Transverse colon (tissue), 3 donors: Measurements from ENCODE around the gene SDCCAG8.

Source experiments
- EP300 ChIP-seq: sonication (generic); formaldehyde crosslinking; IDR thresholded peaks from one replicate; pipeline ENCODE4 v1.6.1; 2017; ENCODE audit warnings: antibody characterized with exemption, low read depth
- POLR2A ChIP-seq: fragments of 450-650 bp; IDR thresholded peaks from one replicate; pipeline ENCODE4 v1.6.1; 2016; ENCODE audit warnings: antibody characterized with exemption, mild to moderate bottlenecking, moderate library complexity
- TF ChIP-seq, protein P1 (sequence below), 5 experiments: fragments of 200-600 bp in 3 of 5; fragments of 450-650 bp in 2 of 5; sonication (generic) in 3 of 5; IDR thresholded peaks; 1 replicate in 2 of 5; 2 replicates in 3 of 5; pipeline ENCODE4 v1.5.1; 2016 to 2017; ENCODE audit warnings: antibody characterized with exemption in 5 of 5, inconsistent platforms in 3 of 5, mild to moderate bottlenecking in 2 of 5, moderate library complexity in 1 of 5

DNA sequence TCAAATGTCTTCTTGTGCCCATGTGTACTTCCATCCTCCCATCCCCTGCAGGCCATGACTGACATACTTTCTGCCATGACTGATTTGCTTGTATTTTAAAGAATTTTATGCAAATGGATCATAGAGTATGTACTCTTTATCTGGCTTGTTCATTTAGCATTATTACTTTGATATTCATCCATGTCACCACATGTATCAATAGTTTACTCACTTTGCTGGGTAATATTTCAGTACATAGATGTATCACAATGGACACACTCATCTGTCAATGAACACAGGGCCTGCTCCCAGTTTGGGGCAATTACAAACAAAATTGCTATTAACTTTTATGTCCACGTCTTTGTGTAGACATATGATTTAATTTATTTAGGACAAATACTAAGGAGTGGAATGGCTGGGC is 259.1 kb downstream of the SDCCAG8 start:
- TF ChIP-seq, protein P1, sequence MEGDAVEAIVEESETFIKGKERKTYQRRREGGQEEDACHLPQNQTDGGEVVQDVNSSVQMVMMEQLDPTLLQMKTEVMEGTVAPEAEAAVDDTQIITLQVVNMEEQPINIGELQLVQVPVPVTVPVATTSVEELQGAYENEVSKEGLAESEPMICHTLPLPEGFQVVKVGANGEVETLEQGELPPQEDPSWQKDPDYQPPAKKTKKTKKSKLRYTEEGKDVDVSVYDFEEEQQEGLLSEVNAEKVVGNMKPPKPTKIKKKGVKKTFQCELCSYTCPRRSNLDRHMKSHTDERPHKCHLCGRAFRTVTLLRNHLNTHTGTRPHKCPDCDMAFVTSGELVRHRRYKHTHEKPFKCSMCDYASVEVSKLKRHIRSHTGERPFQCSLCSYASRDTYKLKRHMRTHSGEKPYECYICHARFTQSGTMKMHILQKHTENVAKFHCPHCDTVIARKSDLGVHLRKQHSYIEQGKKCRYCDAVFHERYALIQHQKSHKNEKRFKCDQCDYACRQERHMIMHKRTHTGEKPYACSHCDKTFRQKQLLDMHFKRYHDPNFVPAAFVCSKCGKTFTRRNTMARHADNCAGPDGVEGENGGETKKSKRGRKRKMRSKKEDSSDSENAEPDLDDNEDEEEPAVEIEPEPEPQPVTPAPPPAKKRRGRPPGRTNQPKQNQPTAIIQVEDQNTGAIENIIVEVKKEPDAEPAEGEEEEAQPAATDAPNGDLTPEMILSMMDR (IDR thresholded peaks at IDR 0.05) = no peak
- TF ChIP-seq POLR2A (no peak), EP300 (no peak)
